OCI-M2 (cell line): ENCODE data around the gene SEC23A.
"Not testable (repeated sequence)": the region's sequence is repeated elsewhere in the genome, so short reads cannot be mapped to it uniquely, and the experiment has no call there.

Source experiments
- DNase-seq: peaks from one replicate; lab custom pipeline; 2025; ENCODE audit not compliant: unreplicated experiment; lab: John Stamatoyannopoulos, UW

Gene SEC23A

GRCh38 chr14:39094515-39094914 lies 8.5 kb downstream of the SEC23A start:
- DNase-seq, result no peak

GRCh38 chr14:39091716-39092115 lies 11.3 kb downstream of the SEC23A start:
- DNase-seq, result no peak

GRCh38 chr14:39090548-39091111 lies 12.4 kb downstream of the SEC23A start:
- DNase-seq, result no peak

GRCh38 chr14:39087493-39087892 lies 15.5 kb downstream of the SEC23A start:
- DNase-seq, result no peak

GRCh38 chr14:39085933-39086332 lies 17.1 kb downstream of the SEC23A start:
- no peak for DNase-seq

- DNase-seq, result no peak
These were observed 19.9 kb downstream of the SEC23A start for GRCh38 chr14:39083127-39083526.

GRCh38 chr14:39080886-39081285 lies 22.1 kb downstream of the SEC23A start:
- no peak for DNase-seq

- DNase-seq, result no peak
These were observed 31.9 kb downstream of the SEC23A start for GRCh38 chr14:39071096-39071495.

- no peak for DNase-seq
These were observed 33.1 kb downstream of the SEC23A start for GRCh38 chr14:39069923-39070322.

- DNase-seq, result not testable (repeated sequence)
These were observed 33.7 kb downstream of the SEC23A start for GRCh38 chr14:39069169-39069805.

- DNase-seq, result no peak
These were observed 42.1 kb downstream of the SEC23A start for GRCh38 chr14:39060818-39061437.

- DNase-seq, result no peak
These were observed 47.1 kb downstream of the SEC23A start for GRCh38 chr14:39055786-39056474.

- DNase-seq, result not testable (repeated sequence)
These were observed 50.1 kb downstream of the SEC23A start for GRCh38 chr14:39052869-39053454.

GRCh38 chr14:39050389-39050788 lies 52.6 kb downstream of the SEC23A start:
- DNase-seq, result no peak

GRCh38 chr14:39045889-39046288 lies 57.1 kb downstream of the SEC23A start:
- DNase-seq, result not testable (repeated sequence)

GRCh38 chr14:39043352-39043943 lies 59.6 kb downstream of the SEC23A start:
- no peak for DNase-seq

- DNase-seq, result no peak
These were observed 62.5 kb downstream of the SEC23A start for GRCh38 chr14:39040529-39040928.

GRCh38 chr14:39038542-39038941 lies 64.5 kb downstream of the SEC23A start:
- DNase-seq, result no peak

- no peak for DNase-seq
These were observed 66.3 kb downstream of the SEC23A start for GRCh38 chr14:39036760-39037159.

- no peak for DNase-seq
These were observed 67.7 kb downstream of the SEC23A start for GRCh38 chr14:39035336-39035735.
